ENCODE results near the gene PLA2G7.

GRCh38 chr6:46684771-46685170 lies 50.4 kb downstream of the PLA2G7 start:
- TF ChIP-seq EZH2 (IDR thresholded peaks at IDR 0.05; ENCODE audit: borderline replicate concordance, low read length) (no peak), CTCF (conservative IDR thresholded peaks at IDR 0.05 in 1 of 2, IDR thresholded peaks at IDR 0.05 in 1 of 2; ENCODE audit: extremely low read depth in 1 of 2, insufficient read depth in 1 of 2, low read depth in 1 of 2, low read length in 2 of 2) (no peak)
